Mesendoderm (in vitro differentiated cells): ENCODE data around the gene WFDC5.

ENCODE experiments used
- DNase-seq: peaks from one replicate; pipeline ENCODE4 v3.0.0; 2013
- H2AK5ac ChIP-seq: 2 replicates; pipeline ENCODE4 v1.6.1; 2013; ENCODE audit warnings: low read length, inconsistent platforms
- H2BK120ac ChIP-seq: 2 replicates; pipeline ENCODE4 v1.6.1; 2013; ENCODE audit warnings: low read depth, mild to moderate bottlenecking, low read length, moderate library complexity, mixed read lengths
- H2BK15ac ChIP-seq: replicated peaks from 2 replicates; pipeline ENCODE4 v1.6.1; 2013; ENCODE audit warnings: low read depth, mild to moderate bottlenecking, moderate library complexity
- H2BK5ac ChIP-seq: 2 replicates; pipeline ENCODE4 v1.6.1; 2013; ENCODE audit warnings: low read length, inconsistent platforms
- H3K18ac ChIP-seq: 2 replicates; pipeline ENCODE4 v1.6.1; 2013; ENCODE audit warnings: mild to moderate bottlenecking, low read length, mixed read lengths
- H3K23ac ChIP-seq: one replicate; pipeline ENCODE4 v1.6.1; 2013; ENCODE audit warnings: low read length
- H3K27ac ChIP-seq: 2 replicates; pipeline ENCODE4 v1.5.1; 2013; ENCODE audit warnings: low read depth, mild to moderate bottlenecking, inconsistent platforms, low read length, moderate library complexity
- H3K27me3 ChIP-seq: 2 replicates; pipeline ENCODE4 v1.6.1; 2013; ENCODE audit warnings: low read length, control low read depth, mild to moderate bottlenecking, inconsistent platforms; ENCODE audit not compliant: insufficient read depth, poor library complexity
- H3K36me3 ChIP-seq: 2 replicates; pipeline ENCODE4 v1.6.1; 2013; ENCODE audit warnings: low read length, inconsistent platforms; ENCODE audit not compliant: control insufficient read depth, insufficient read depth
- H3K4ac ChIP-seq: one replicate; pipeline ENCODE4 v1.6.1; 2013; ENCODE audit warnings: low read depth, mild to moderate bottlenecking, low read length, moderate library complexity
- H3K4me1 ChIP-seq: 2 replicates; pipeline ENCODE4 v1.6.1; 2013; ENCODE audit warnings: low read depth, low read length, inconsistent platforms; ENCODE audit not compliant: control insufficient read depth
- H3K4me2 ChIP-seq: 2 replicates; pipeline ENCODE4 v1.6.1; 2013; ENCODE audit warnings: low read length
- H3K4me3 ChIP-seq: 2 replicates; pipeline ENCODE4 v1.5.1; 2013; ENCODE audit warnings: mild to moderate bottlenecking, low read length
- H3K56ac ChIP-seq: one replicate; pipeline ENCODE4 v1.6.1; 2013; ENCODE audit warnings: low read length
- H3K79me1 ChIP-seq: 2 replicates; pipeline ENCODE4 v1.6.1; 2013; ENCODE audit warnings: low read length, inconsistent platforms
- H3K79me2 ChIP-seq: 2 replicates; pipeline ENCODE4 v1.6.1; 2013; ENCODE audit warnings: mild to moderate bottlenecking, low read length; ENCODE audit not compliant: control insufficient read depth, insufficient read depth
- H3K9ac ChIP-seq: 2 replicates; pipeline ENCODE4 v1.6.1; 2013; ENCODE audit warnings: low read length, inconsistent platforms
- H4K5ac ChIP-seq: one replicate; pipeline ENCODE4 v1.6.1; 2013; ENCODE audit warnings: low read length
- H4K8ac ChIP-seq: one replicate; pipeline ENCODE4 v1.6.1; 2013; ENCODE audit warnings: low read depth, mild to moderate bottlenecking, control low read depth, low read length, moderate library complexity
- WGBS: extraction: QIAGEN DNeasy Blood & Tissue Kit; methylation state at CpG from one replicate; pipeline ENCODE4 v1.1.7; 2013; ENCODE audit warnings: low lambda C conversion rate, missing lambda C conversion rate; ENCODE audit not compliant: insufficient coverage; ENCODE audit errors: extremely low coverage; 5-methylcytosine and 5-hydroxymethylcytosine counted together

The WFDC5 gene

DNA sequence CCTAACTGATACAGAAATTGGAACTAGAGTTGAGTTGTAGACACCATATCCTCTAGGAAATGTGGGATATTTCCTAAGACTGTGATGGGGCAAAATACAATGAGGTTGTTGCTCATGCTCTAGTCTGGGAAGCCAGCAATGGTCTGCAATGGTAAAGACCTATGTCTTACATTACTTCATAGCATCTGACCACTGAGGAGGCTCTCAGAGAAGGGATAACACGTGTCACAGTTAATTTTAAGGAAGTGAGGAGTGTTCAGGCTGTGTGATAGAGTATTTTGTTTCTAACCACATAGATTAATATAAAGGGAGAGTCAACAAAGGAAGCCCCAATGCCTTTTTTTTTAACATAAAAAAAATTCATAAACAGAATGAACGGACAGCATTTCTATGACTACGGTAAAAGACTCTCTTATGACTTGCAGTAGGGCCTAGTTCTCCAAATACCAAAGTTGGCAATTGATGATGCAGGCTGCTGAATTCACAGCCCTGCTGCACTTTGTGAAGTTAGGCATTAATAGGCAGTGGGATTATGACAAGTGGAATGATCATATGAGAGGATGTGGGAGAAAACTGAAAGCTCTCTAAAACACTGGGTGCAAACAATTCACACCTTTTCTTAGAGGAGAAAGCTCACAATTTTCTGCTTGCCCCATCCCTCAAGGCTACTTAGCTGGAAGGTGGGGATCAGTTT lies 27.7 kb downstream of the WFDC5 start:
- H3K56ac ChIP-seq, result no peak overlapping the region
- DNase-seq, result no peak
- WGBS, result no CpG with 5 or more reads among the region's 3 CpGs
- H2BK15ac ChIP-seq, result no peak overlapping the region
- no peak overlapping the region for H2BK120ac ChIP-seq
- no peak overlapping the region for H4K5ac ChIP-seq
- no peak overlapping the region for H3K18ac ChIP-seq
- no peak overlapping the region for H2AK5ac ChIP-seq
- no peaks in the 10 kb centered on the region for H3K4me1 ChIP-seq
- H4K8ac ChIP-seq, result no peak overlapping the region
- H3K27me3 ChIP-seq, result no peaks in the 10 kb centered on the region
- no peak overlapping the region for H2BK5ac ChIP-seq
- no peaks in the 10 kb centered on the region for H3K79me1 ChIP-seq
- no peak overlapping the region for H3K4me2 ChIP-seq
- no peaks in the 10 kb centered on the region for H3K79me2 ChIP-seq
- H3K23ac ChIP-seq, result no peak overlapping the region
- H3K9ac ChIP-seq, result no peak overlapping the region
- H3K36me3 ChIP-seq, result no peaks in the 10 kb centered on the region
- no peak overlapping the region for H3K27ac ChIP-seq
- no peak overlapping the region for H3K4ac ChIP-seq
- no peak overlapping the region for H3K4me3 ChIP-seq

DNA sequence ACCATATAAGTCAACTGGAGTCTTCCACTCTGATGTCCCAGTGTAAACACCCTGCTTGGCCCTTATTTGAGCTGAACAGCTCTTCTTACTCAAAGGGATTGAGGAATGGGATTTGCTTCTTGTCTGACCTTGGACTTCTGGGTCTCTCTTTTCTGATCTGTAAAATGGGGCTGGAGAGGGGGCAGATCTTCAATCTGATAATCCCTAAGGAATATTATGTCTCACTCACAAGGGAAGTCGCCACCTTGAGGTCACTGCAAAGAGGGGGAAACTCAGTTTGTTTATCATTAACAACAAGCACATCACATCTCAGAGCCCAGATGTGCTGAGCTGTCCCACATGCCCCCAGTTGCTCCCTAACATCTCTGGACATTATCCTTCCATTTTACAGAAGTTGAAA lies 29.1 kb downstream of the WFDC5 start:
- Histone ChIP-seq H2BK5ac (no peak overlapping the region), H3K23ac (no peak overlapping the region), H3K9ac (no peak overlapping the region), H3K56ac (no peak overlapping the region), H3K4me3 (no peak overlapping the region), H3K4me2 (no peak overlapping the region), H3K27ac (no peak overlapping the region), H4K5ac (no peak overlapping the region), H2BK120ac (no peak overlapping the region), H4K8ac (no peak overlapping the region), H2AK5ac (no peak overlapping the region), H3K36me3 (no peaks in the 10 kb centered on the region), H2BK15ac (no peak overlapping the region), H3K4me1 (no peaks in the 10 kb centered on the region), H3K27me3 (no peaks in the 10 kb centered on the region), H3K79me1 (no peaks in the 10 kb centered on the region), H3K4ac (no peak overlapping the region), H3K79me2 (no peaks in the 10 kb centered on the region), H3K18ac (no peak overlapping the region)
- WGBS, result no CpG with 5 or more reads among the region's 1 CpG
- no peak for DNase-seq

DNA sequence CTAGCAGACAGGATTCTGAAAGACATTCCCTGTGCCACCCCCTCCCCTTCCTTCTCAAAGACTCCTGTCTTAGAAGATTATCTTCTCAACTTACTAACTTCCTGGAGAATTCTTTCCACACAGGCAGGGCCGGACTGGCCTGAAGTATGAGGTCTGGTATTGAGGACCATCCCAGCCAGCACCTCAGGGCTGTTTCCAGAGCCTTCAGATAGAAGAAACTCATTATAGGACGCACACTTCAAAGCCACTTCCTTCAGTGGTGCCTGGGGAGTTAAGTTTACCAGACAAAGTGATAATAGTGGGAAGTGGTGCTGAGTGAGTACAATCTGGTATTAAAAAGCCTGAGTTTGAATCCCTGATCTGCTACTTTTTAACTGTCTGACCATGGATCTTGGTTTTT lies 29.7 kb downstream of the WFDC5 start:
- Histone ChIP-seq H3K4ac (no peak overlapping the region), H3K56ac (no peak overlapping the region), H3K23ac (no peak overlapping the region), H3K4me1 (no peaks in the 10 kb centered on the region), H3K27ac (no peak overlapping the region), H2AK5ac (no peak overlapping the region), H2BK15ac (no peak overlapping the region), H3K4me2 (no peak overlapping the region), H3K79me2 (no peaks in the 10 kb centered on the region), H4K8ac (no peak overlapping the region), H3K79me1 (no peaks in the 10 kb centered on the region), H3K36me3 (no peaks in the 10 kb centered on the region), H3K9ac (no peak overlapping the region), H3K27me3 (no peaks in the 10 kb centered on the region), H3K18ac (no peak overlapping the region), H3K4me3 (no peak overlapping the region), H4K5ac (no peak overlapping the region), H2BK5ac (no peak overlapping the region), H2BK120ac (no peak overlapping the region)
- WGBS, result no CpG with 5 or more reads among the region's 2 CpGs
- DNase-seq, result no peak

DNA sequence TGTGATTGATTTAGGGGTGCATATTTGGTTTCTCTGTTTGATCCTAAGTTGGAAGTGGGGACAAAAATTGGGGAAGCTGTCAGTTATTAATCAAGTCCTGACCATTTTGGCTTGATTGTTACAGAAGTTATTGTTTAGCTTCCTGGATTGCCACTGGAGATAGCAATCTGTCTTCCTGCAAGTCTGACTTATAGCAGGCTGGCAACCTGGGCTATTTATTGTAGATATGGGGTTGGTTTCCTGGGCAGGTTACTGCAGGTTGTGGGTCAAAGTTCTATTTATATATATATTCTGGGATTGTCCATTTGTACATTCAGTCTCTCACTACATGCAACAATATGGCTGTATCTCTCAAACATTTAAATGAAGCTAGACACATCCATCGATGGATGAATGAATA lies 31.8 kb downstream of the WFDC5 start:
- DNase-seq, result no peak
- Histone ChIP-seq H3K4me3 (no peak overlapping the region), H3K4me1 (no peaks in the 10 kb centered on the region), H3K79me2 (no peaks in the 10 kb centered on the region), H3K9ac (no peak overlapping the region), H3K27me3 (no peaks in the 10 kb centered on the region), H3K4ac (no peak overlapping the region), H3K79me1 (no peaks in the 10 kb centered on the region), H3K4me2 (no peak overlapping the region), H3K18ac (no peak overlapping the region), H3K27ac (no peak overlapping the region), H3K23ac (no peak overlapping the region), H4K8ac (no peak overlapping the region), H3K36me3 (no peaks in the 10 kb centered on the region), H2BK15ac (no peak overlapping the region), H3K56ac (no peak overlapping the region), H2BK120ac (no peak overlapping the region), H4K5ac (no peak overlapping the region), H2AK5ac (no peak overlapping the region), H2BK5ac (no peak overlapping the region)
- no CpG with 5 or more reads among the region's 1 CpG for WGBS

DNA sequence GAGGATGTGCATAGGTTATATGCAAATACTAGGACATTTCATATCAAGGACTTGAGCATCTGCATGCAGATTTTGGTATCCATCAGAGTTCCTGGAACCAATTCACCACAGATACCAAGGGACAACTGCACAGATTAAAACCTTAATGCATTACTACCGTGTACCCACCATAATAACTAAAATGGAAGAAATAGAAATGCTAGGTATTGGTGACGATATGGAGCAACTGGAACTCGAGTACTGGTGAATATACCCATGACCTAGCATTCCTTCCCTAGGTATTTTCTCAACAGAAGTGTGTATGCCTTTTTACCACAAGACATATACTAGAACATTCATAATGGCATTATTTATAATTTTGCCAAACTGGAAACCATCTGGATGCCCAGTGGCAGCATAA lies 32.5 kb downstream of the WFDC5 start:
- Histone ChIP-seq H3K9ac (no peak overlapping the region), H3K4ac (no peak overlapping the region), H2AK5ac (no peak overlapping the region), H3K56ac (no peak overlapping the region), H3K27me3 (no peaks in the 10 kb centered on the region), H3K4me2 (no peak overlapping the region), H3K79me1 (no peaks in the 10 kb centered on the region), H3K27ac (no peak overlapping the region), H2BK5ac (no peak overlapping the region), H4K5ac (no peak overlapping the region), H3K23ac (no peak overlapping the region), H4K8ac (no peak overlapping the region), H3K79me2 (no peaks in the 10 kb centered on the region), H3K4me3 (no peak overlapping the region), H3K18ac (no peak overlapping the region), H2BK15ac (no peak overlapping the region), H3K4me1 (no peaks in the 10 kb centered on the region), H2BK120ac (no peak overlapping the region), H3K36me3 (no peaks in the 10 kb centered on the region)
- no peak for DNase-seq
- no CpG with 5 or more reads among the region's 3 CpGs for WGBS
